HG02884 (cell line): ENCODE results near the gene CYP26B1.
"Not testable (repeated sequence)": the region's sequence is repeated elsewhere in the genome, so short reads cannot be mapped to it uniquely, and the experiment has no call there.

Source experiments
- ATAC-seq: cut with Tn5 transposase; IDR thresholded peaks from one replicate; pipeline ENCODE4 v1.9.1; 2021; ENCODE audit warnings: mild to moderate bottlenecking, moderate library complexity; ENCODE audit not compliant: unreplicated experiment

CYP26B1 gene

GRCh38 chr2:72086871-72087633, 60.6 kb downstream of the CYP26B1 start:
- not testable (repeated sequence) for ATAC-seq

GRCh38 chr2:72085513-72085912, 62.1 kb downstream of the CYP26B1 start:
- no peak for ATAC-seq

DNA sequence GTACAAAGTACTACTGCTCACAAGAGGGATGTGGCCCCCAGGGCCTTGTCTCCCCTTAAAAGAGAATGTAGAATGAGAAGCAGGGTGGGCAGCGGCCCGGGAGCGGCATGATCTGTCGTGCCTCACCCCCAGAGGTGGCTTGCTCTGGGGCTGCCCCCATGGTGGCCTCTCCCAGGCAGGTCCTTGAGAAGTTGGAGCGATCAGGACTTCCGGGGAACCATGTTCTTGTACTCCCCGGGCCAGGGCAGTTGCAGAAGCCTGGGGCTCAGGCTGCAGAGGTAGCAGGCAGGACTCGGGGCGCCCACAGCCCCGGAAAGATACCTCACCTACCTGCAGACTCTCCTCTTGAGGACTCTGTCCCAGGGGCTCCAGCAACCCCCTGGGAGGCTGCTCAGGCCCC, 62.6 kb downstream of the CYP26B1 start:
- no peak for ATAC-seq

- no peak for ATAC-seq
Measured at GRCh38 chr2:72084584-72084976, 63.1 kb downstream of the CYP26B1 start.

DNA sequence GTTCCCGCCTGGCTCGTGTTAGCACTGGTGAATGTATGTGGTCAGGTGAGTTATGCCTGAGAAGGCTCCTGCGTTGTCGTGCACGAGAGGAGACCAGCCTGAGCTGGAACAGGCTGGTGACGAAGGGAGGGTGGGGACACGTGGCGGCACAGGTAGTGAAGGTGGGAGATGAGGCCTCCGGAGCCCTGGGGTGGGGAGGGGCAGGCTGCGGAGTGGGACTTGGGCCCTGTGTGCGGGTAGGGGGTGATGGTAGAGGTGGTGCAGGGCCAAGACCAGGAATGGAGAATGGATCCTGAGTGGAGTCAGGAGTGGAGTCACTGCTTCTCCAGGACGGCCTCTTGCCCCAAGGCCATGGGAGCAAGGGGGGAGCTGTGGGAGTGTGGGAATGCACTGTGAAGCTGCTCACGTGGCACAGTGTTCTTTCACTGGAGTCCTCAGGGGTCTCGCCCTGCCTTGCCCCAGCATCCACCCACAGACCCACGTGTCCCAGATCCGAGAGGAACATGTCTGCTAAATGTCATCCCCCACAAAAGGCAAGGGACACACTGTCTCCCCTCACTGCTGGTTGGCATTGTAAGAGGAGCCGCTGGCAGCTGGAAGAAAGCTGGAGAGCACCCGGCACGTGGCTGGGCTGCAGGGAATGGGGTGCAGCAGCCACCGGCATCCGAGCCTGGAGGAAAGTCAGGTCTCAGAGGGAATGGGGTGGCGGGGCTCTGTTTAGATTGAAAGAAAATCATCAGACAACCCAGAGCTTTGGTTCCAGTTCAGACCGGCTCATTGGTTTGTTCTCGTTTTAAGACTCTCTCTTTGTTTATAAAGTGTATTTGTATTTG, 63.7 kb downstream of the CYP26B1 start:
- ATAC-seq = no peak

- no peak for ATAC-seq
Measured at GRCh38 chr2:72082887-72083286, 64.8 kb downstream of the CYP26B1 start.

DNA sequence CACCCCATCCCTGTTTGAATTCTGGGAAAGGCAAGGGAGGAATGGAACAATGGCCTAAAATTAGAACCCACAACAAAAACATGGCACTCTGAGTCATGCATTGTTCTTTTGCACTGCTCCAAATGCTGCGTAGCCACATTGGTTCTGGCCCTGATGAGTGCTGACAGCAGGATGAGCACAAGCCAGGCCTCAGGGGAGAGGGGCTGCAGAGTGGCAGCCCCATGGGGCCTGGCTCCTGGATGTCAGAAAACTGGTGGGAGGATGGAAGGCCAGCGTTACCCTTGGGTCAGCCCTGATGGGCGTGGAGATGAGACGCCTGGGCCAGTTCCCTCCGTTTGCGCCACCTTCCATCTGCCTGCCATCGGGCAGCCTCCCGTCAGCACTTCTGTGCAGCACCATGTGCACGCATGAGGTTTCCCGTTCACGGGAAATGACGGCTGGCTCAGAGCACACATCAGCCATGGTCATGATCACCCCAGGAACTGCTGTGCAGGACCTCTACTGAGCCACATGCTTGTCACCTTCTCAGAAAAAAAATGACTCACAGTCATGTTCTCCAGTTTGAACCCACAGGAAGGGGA, 65.6 kb downstream of the CYP26B1 start:
- no peak for ATAC-seq

- no peak for ATAC-seq
Measured at GRCh38 chr2:72081451-72081850, 66.2 kb downstream of the CYP26B1 start.

- no peak for ATAC-seq
Measured at GRCh38 chr2:72080286-72081145, 67.1 kb downstream of the CYP26B1 start.
